ENCODE measurements around the gene ZNF213. TPM values are rescaled to one million over a fixed set of nuclear protein-coding genes. Genes with fewer than 3 reads are reported as not detected.

ZNF213 gene
- total RNA-seq, 1 experiment from 2014 or later: 20.7 TPM

GRCh38 chr16:3112881-3113574, 21.8 kb upstream of the ZNF213 start:
- no peaks in the 10 kb centered on the region for H3K9me3 Mint-ChIP-seq (ENCODE audit: unreplicated experiment)
- no peak for DNase-seq (ENCODE audit: unreplicated experiment)
- intact Hi-C loops (cut with micrococcal nuclease): no loop called here
- H3K4me1 Mint-ChIP-seq (ENCODE audit: insufficient read depth, unreplicated experiment): peaks cover 10% of the 10 kb centered on the region
- ChIA-PET POLR2A (interaction anchor here (0.6 to 5.2 kb wide), 7 partner anchors 9 to 85 kb away, joined by 3 to 33 read pairs (median 15); partner anchors contain the start of gene ZNF213), CTCF (interaction anchor here (0.6 to 4.7 kb wide), 7 partner anchors 9 to 54 kb away, joined by 3 to 34 read pairs (median 8); partner anchors contain the start of gene ZNF213)
- H3K4me3 Mint-ChIP-seq (ENCODE audit: unreplicated experiment): peak overlapping the region; percentile 85
- H3K36me3 Mint-ChIP-seq (ENCODE audit: insufficient read depth, unreplicated experiment): peaks cover 19% of the 10 kb centered on the region
- no peaks in the 10 kb centered on the region for H3K27me3 Mint-ChIP-seq (ENCODE audit: insufficient read depth, unreplicated experiment)
- H3K27ac Mint-ChIP-seq (ENCODE audit: low read depth, unreplicated experiment): peak overlapping the region; percentile 29
- TF ChIP-seq CTCF (IDR thresholded peaks at IDR 0.05; ENCODE audit: unreplicated experiment): no peak
- no TSS peak for BruUV-seq (replicated peaks)

GRCh38 chr16:3113765-3114479, 20.9 kb upstream of the ZNF213 start:
- no peak for TF ChIP-seq CTCF (IDR thresholded peaks at IDR 0.05; ENCODE audit: unreplicated experiment)
- peak overlapping the region; percentile 29 for H3K27ac Mint-ChIP-seq (ENCODE audit: low read depth, unreplicated experiment)
- H3K27me3 Mint-ChIP-seq (ENCODE audit: insufficient read depth, unreplicated experiment): no peaks in the 10 kb centered on the region
- no TSS peak for BruUV-seq (replicated peaks)
- DNase-seq (ENCODE audit: unreplicated experiment): no peak
- ChIA-PET CTCF (interaction anchor here (0.5 to 4.7 kb wide), 9 partner anchors 8 to 58 kb away, joined by 3 to 34 read pairs (median 7); partner anchors contain the start of gene ZNF213), POLR2A (interaction anchor here (1.1 to 5.2 kb wide), 5 partner anchors 11 to 202 kb away, joined by 4 to 33 read pairs (median 19); partner anchors contain the start of genes FLYWCH1 and ZNF213)
- peaks cover 27% of the 10 kb centered on the region for H3K36me3 Mint-ChIP-seq (ENCODE audit: insufficient read depth, unreplicated experiment)
- no peaks in the 10 kb centered on the region for H3K9me3 Mint-ChIP-seq (ENCODE audit: unreplicated experiment)
- peak overlapping the region; percentile 85 for H3K4me3 Mint-ChIP-seq (ENCODE audit: unreplicated experiment)
- intact Hi-C loops (cut with micrococcal nuclease): no loop called here
- peaks cover 10% of the 10 kb centered on the region for H3K4me1 Mint-ChIP-seq (ENCODE audit: insufficient read depth, unreplicated experiment)

- POLR2A ChIA-PET: interaction anchor here (0.7 to 5.2 kb wide), 2 partner anchors 10 to 14 kb away, joined by 3 to 33 read pairs; no protein-coding TSS in a partner anchor
- Mint-ChIP-seq H3K4me1 (ENCODE audit: insufficient read depth, unreplicated experiment) (peaks cover 10% of the 10 kb centered on the region), H3K4me3 (ENCODE audit: unreplicated experiment) (peak overlapping the region; percentile 35), H3K27me3 (ENCODE audit: insufficient read depth, unreplicated experiment) (no peaks in the 10 kb centered on the region), H3K9me3 (ENCODE audit: unreplicated experiment) (no peaks in the 10 kb centered on the region), H3K27ac (ENCODE audit: low read depth, unreplicated experiment) (peak overlapping the region; percentile 61), H3K36me3 (ENCODE audit: insufficient read depth, unreplicated experiment) (peaks cover 29% of the 10 kb centered on the region)
- intact Hi-C loops (cut with micrococcal nuclease): no loop called here
- no peak for DNase-seq (ENCODE audit: unreplicated experiment)
- no TSS peak for BruUV-seq (replicated peaks)
- CTCF ChIA-PET: interaction anchor here (0.5 to 4.7 kb wide), 8 partner anchors 14 to 398 kb away, joined by 3 to 34 read pairs (median 4); no protein-coding TSS in a partner anchor
- no peak for TF ChIP-seq CTCF (IDR thresholded peaks at IDR 0.05; ENCODE audit: unreplicated experiment)
These were observed 19.8 kb upstream of the ZNF213 start for GRCh38 chr16:3115003-3115402.

GRCh38 chr16:3115561-3115960, 19.3 kb upstream of the ZNF213 start:
- ChIA-PET POLR2A (interaction anchor here (5.2 kb wide), 1 partner anchor 13 kb away, joined by 33 read pairs; no protein-coding TSS in a partner anchor), CTCF (interaction anchor here (0.5 to 4.7 kb wide), 6 partner anchors 14 to 397 kb away, joined by 3 to 34 read pairs (median 4); no protein-coding TSS in a partner anchor)
- no peak overlapping the region for H3K27ac Mint-ChIP-seq (ENCODE audit: low read depth, unreplicated experiment)
- TF ChIP-seq CTCF (IDR thresholded peaks at IDR 0.05; ENCODE audit: unreplicated experiment): no peak
- peaks cover 34% of the 10 kb centered on the region for H3K36me3 Mint-ChIP-seq (ENCODE audit: insufficient read depth, unreplicated experiment)
- no peak for DNase-seq (ENCODE audit: unreplicated experiment)
- no peak overlapping the region for H3K4me3 Mint-ChIP-seq (ENCODE audit: unreplicated experiment)
- H3K9me3 Mint-ChIP-seq (ENCODE audit: unreplicated experiment): no peaks in the 10 kb centered on the region
- no peaks in the 10 kb centered on the region for H3K27me3 Mint-ChIP-seq (ENCODE audit: insufficient read depth, unreplicated experiment)
- no TSS peak for BruUV-seq (replicated peaks)
- intact Hi-C loops (cut with micrococcal nuclease): no loop called here
- H3K4me1 Mint-ChIP-seq (ENCODE audit: insufficient read depth, unreplicated experiment): peaks cover 10% of the 10 kb centered on the region
